GM10266 (cell line): ENCODE measurements around the gene STK38.

ENCODE experiments used
- DNase-seq: peaks from one replicate; pipeline ENCODE4 v3.0.0; 2012; ENCODE audit errors: extremely low spot score
- CTCF ChIP-seq: IDR thresholded peaks from 2 replicates; pipeline ENCODE4 v1.5.1; 2012; ENCODE audit warnings: mild to moderate bottlenecking, low read depth; ENCODE audit not compliant: control insufficient read depth, insufficient read depth; ENCODE audit errors: missing control alignments

The STK38 gene

GRCh38 chr6:36536873-36537547 is 10.3 kb downstream of the STK38 start:
- TF ChIP-seq CTCF, result no peak
- no peak for DNase-seq

GRCh38 chr6:36533321-36533720 is 14.0 kb downstream of the STK38 start:
- TF ChIP-seq CTCF, result no peak
- DNase-seq, result no peak

GRCh38 chr6:36526066-36526465 is 21.2 kb downstream of the STK38 start:
- no peak for DNase-seq
- no peak for TF ChIP-seq CTCF

GRCh38 chr6:36525346-36525745 is 21.9 kb downstream of the STK38 start:
- TF ChIP-seq CTCF, result no peak
- DNase-seq, result no peak

GRCh38 chr6:36524871-36525270 is 22.4 kb downstream of the STK38 start:
- no peak for DNase-seq
- no peak for TF ChIP-seq CTCF

GRCh38 chr6:36523936-36524499 is 23.3 kb downstream of the STK38 start:
- no peak for DNase-seq
- no peak for TF ChIP-seq CTCF

- no peak for TF ChIP-seq CTCF
- DNase-seq, result no peak
Measured at GRCh38 chr6:36523451-36523850, 23.8 kb downstream of the STK38 start.
